K562 (cell line): ENCODE measurements around the gene PPP1R13B. TPM values are rescaled to one million over a fixed set of nuclear protein-coding genes. Genes with fewer than 3 reads are reported as not detected.

ENCODE experiments used
- ATAC-seq: fragments of 200-7000 bp; cut with Tn5 transposase; 3 replicates; pipeline ENCODE4 v1.9.1; 2020; ENCODE audit warnings: moderate library complexity
- BruUV-seq: library from RNA; stranded (reverse); fragments of 400-500 nt; replicated peaks from 2 replicates; lab custom pipeline; 2021; lab: Mats Ljungman, UMichigan
- CTCF ChIA-PET: fragments of 300-600 bp; formaldehyde crosslinking; extraction: SDS; loops from one replicate; lab custom pipeline; 2021; ENCODE audit warnings: low intra/inter-chr PET ratio; lab: Yijun Ruan, JAX
- POLR2A ChIA-PET: fragments of 300-600, 350-650 bp; sonication (Branson Sonifier 250); formaldehyde crosslinking; extraction: SDS; loops from one replicate; lab custom pipeline; 2021; ENCODE audit warnings: antibody characterized with exemption, inconsistent platforms; lab: Yijun Ruan, JAX
- DNase-seq, 4 experiments: peaks; one replicate each; pipeline versions ENCODE4 v3.0.0 to v3.0.0-alpha.2; 2011 to 2018; ENCODE audit warnings: low spot score in 3 of 4, mixed read lengths in 3 of 4; ENCODE audit errors: extremely low read depth in 1 of 4
- FAIRE-seq: peaks from 2 replicates; lab custom pipeline; 2011; peaks lifted over from hg19 to GRCh38; lab: Jason Lieb, UNC
- H2AFZ ChIP-seq: 2 replicates; pipeline ENCODE4 v1.6.0; 2011; ENCODE audit warnings: low read depth, low read length, control low read depth, inconsistent platforms
- H3K27ac ChIP-seq: fragments of 200-600 bp; 3 replicates; pipeline ENCODE4 v1.8.0; 2011; ENCODE audit warnings: low read depth, mild to moderate bottlenecking, control low read depth, inconsistent platforms, low read length, moderate library complexity, mixed read lengths; ENCODE audit errors: extremely low read depth
- H3K27me3 ChIP-seq, 2 experiments: fragments of 300-600 bp in 1 of 2; 2 replicates in 1 of 2; 3 replicates in 1 of 2; pipeline versions ENCODE4 v1.6.0 to v1.8.0; 2011; ENCODE audit warnings: inconsistent platforms in 2 of 2, low read length in 2 of 2, mild to moderate bottlenecking in 1 of 2, mixed read lengths in 1 of 2, moderate library complexity in 1 of 2; ENCODE audit not compliant: control insufficient read depth in 2 of 2, insufficient read depth in 2 of 2
- H3K36me3 ChIP-seq: fragments of 300-600 bp; 3 replicates; pipeline ENCODE4 v1.8.0; 2011; ENCODE audit warnings: mild to moderate bottlenecking, low read length, inconsistent platforms; ENCODE audit not compliant: control insufficient read depth, insufficient read depth
- H3K4me1 ChIP-seq, 2 experiments: fragments of 200-600 bp in 1 of 2; replicated peaks in 1 of 2; 2 replicates in 1 of 2; 3 replicates in 1 of 2; pipeline versions ENCODE4 v1.5.1 to v1.8.0; 2011; ENCODE audit warnings: inconsistent platforms in 2 of 2, low read length in 2 of 2, mild to moderate bottlenecking in 1 of 2, mixed read lengths in 1 of 2, moderate library complexity in 1 of 2; ENCODE audit not compliant: control insufficient read depth in 2 of 2, insufficient read depth in 2 of 2
- H3K4me2 ChIP-seq: 2 replicates; pipeline ENCODE4 v1.6.1; 2011; ENCODE audit warnings: low read length, control low read depth, inconsistent platforms, mixed read lengths; ENCODE audit not compliant: insufficient read depth
- H3K4me3 ChIP-seq: fragments of 200-600 bp; sonication (generic), shearing (Covaris generic); 2 replicates; pipeline ENCODE4 v1.5.1; 2016; ENCODE audit warnings: control low read depth, inconsistent platforms
- H3K79me2 ChIP-seq: fragments of 200-600 bp; 3 replicates; pipeline ENCODE4 v1.8.0; 2011; ENCODE audit warnings: low read length, inconsistent platforms; ENCODE audit not compliant: control insufficient read depth, insufficient read depth
- H3K9ac ChIP-seq, 2 experiments: 2 replicates each; pipeline versions ENCODE4 v1.6.0 to v1.6.1; 2011; ENCODE audit warnings: low read depth in 2 of 2, low read length in 2 of 2, control low read depth in 1 of 2, inconsistent platforms in 1 of 2, mild to moderate bottlenecking in 1 of 2, mixed read lengths in 1 of 2; ENCODE audit not compliant: insufficient read depth in 1 of 2
- H3K9me1 ChIP-seq: one replicate; pipeline ENCODE4 v1.6.0; 2011; ENCODE audit warnings: inconsistent platforms, mild to moderate bottlenecking, low read length, moderate library complexity; ENCODE audit not compliant: control insufficient read depth, insufficient read depth
- H3K9me3 ChIP-seq: replicated peaks from 2 replicates; pipeline ENCODE4 v1.5.1; 2011; ENCODE audit warnings: low read depth, low read length, inconsistent platforms; ENCODE audit not compliant: control insufficient read depth, insufficient read depth
- H4K20me1 ChIP-seq: replicated peaks from 2 replicates; pipeline ENCODE4 v1.6.1; 2011; ENCODE audit warnings: low read length, inconsistent platforms, mixed read lengths; ENCODE audit not compliant: control insufficient read depth, insufficient read depth
- GTF2E2 ChIP-seq: fragments of 200-800 bp; sonication (Bioruptor generic); IDR thresholded peaks from 2 replicates; pipeline ENCODE4 v1.6.1; 2016; ENCODE audit warnings: missing genetic modification characterization, missing compliant biosample characterization
- NR2F6 ChIP-seq: fragments of 450-650 bp; formaldehyde crosslinking; IDR thresholded peaks from 2 replicates; pipeline ENCODE4 v1.4.0; 2020; ENCODE audit warnings: mild to moderate bottlenecking
- PRDM10 ChIP-seq: fragments of 450-650 bp; IDR thresholded peaks from 2 replicates; pipeline ENCODE4 v1.6.1; 2018; ENCODE audit not compliant: partially characterized antibody
- ZBED1 ChIP-seq: IDR thresholded peaks from 2 replicates; pipeline ENCODE4 v1.6.1; 2014
- ZBTB9 ChIP-seq: fragments of 450-650 bp; formaldehyde crosslinking; IDR thresholded peaks from 2 replicates; pipeline ENCODE4 v1.4.0; 2020; ENCODE audit warnings: mild to moderate bottlenecking, moderate library complexity
- WGBS: fragments of 100-300 bp; shearing (Covaris generic); methylation state at CpG from one replicate; pipeline ENCODE4 v1.1.6; 2016; ENCODE audit warnings: low coverage, mixed read lengths; ENCODE audit not compliant: insufficient coverage; ENCODE audit errors: missing lambda C conversion rate; 5-methylcytosine and 5-hydroxymethylcytosine counted together
- in situ Hi-C: fragments of 300-500 bp; cut with MboI; formaldehyde crosslinking; loops from 4 replicates; pipeline ENCODE4 v1.15.0; 2018; ENCODE audit warnings: inconsistent platforms, mixed read lengths
- intact Hi-C: fragments of 100-400 bp; cut with micrococcal nuclease; formaldehyde crosslinking; loops from 2 replicates; pipeline ENCODE4 v1.14.2; 2022
- polyA plus RNA-seq, 8 experiments: library from polyadenylated mRNA; depleted of rRNA in 4 of 8; stranded (reverse) in 5 of 8; unstranded in 3 of 8; fragments of >200 nt; fragmentation: Nextera tagmentation in 2 of 8; fragmentation: Illumina TruSeq in 1 of 8; extraction: Ambion mirVana in 2 of 8; extraction: Trizol in 1 of 8; gene quantifications; 2 replicates each; pipeline versions ENCODE4 v1.2.1 to v1.2.3, GENCODE V29; 2011 to 2014; ENCODE audit warnings: inconsistent platforms in 1 of 8, missing spikeins in 1 of 8
- total RNA-seq, 7 experiments: library from RNA; depleted of rRNA in 6 of 7; stranded (reverse); fragments of >200 nt in 6 of 7; fragmentation: Illumina TruSeq in 2 of 7; extraction: Trizol in 2 of 7; gene quantifications; 2 replicates each; pipeline versions ENCODE4 v1.2.1 to v1.2.3, GENCODE V29; 2011 to 2021; ENCODE audit warnings: low replicate concordance in 1 of 7

The PPP1R13B gene
- total and polyA plus RNA-seq, 9 of the 15 experiments (the other 6 are each of a cell fraction or from before 2014, with no cell fraction given), result 0.03 to 1.7 (median 0.15) TPM

DNA sequence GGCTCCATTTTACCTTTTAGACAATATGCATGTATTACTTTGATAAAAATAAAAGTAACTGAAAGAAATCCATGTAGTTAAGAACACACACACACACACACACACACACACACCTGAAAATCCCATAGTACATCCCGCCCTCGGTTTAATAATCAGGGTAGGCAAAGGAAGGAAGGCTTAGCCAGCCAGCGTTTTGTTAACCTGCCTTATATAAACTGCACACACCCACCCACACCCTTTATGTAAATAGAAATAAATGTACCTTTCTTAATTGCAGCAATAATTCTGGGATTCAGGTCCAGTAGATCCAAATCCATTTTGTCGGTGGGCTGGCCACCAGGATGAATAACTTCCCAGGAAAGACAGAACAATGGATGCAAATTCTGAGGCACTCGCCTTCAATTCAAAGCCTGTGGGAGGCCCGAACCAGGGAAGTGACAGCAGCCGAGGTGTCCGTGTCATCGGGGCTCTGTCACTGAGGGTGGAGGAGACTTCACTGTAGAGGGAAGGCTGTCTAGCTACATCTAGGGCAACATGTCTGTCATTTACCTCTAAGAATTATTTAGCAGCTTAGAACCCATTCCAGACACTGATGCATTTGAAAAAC lies 136.5 kb downstream of the PPP1R13B start:
- no peak for ATAC-seq
- Histone ChIP-seq H3K79me2 (peaks cover 32% of the 10 kb centered on the region), H3K36me3 (peaks cover 73% of the 10 kb centered on the region; the same call in 2 of the 3 replicates), H3K4me1 (peaks cover 11 to 42% of the 10 kb centered on the region in 2 experiments; a peak in 4 of 5 replicates), H3K9ac (no peak overlapping the region), H3K9me1 (no peaks in the 10 kb centered on the region), H3K27me3 (no peaks in the 10 kb centered on the region), H3K4me2 (no peak overlapping the region), H3K4me3 (no peak overlapping the region), H4K20me1 (no peaks in the 10 kb centered on the region), H3K9me3 (no peaks in the 10 kb centered on the region), H3K27ac (no peak overlapping the region), H2AFZ (no peak overlapping the region)
- 80% methylated on average over 7 of the region's 9 CpGs for WGBS
- CTCF ChIA-PET, result no interaction called here
- POLR2A ChIA-PET, result no interaction called here
- TF ChIP-seq ZBED1, result no peak
- TF ChIP-seq NR2F6 (CRISPR knock-in tag), result no peak
- TF ChIP-seq PRDM10, result peak; percentile 21
- TF ChIP-seq GTF2E2 (tag), result no peak
- TF ChIP-seq ZBTB9 (CRISPR knock-in tag), result no peak
- in situ Hi-C loops (no loop called here), intact Hi-C loops (no loop called here)
- BruUV-seq, result no TSS peak
- FAIRE-seq, result no peak
- DNase-seq, result no peak
